Thymus (tissue), 14 donors: ENCODE measurements around the gene ARV1. TPM values are rescaled to one million over a fixed set of nuclear protein-coding genes. Genes with fewer than 3 reads are reported as not detected.
A peak's percentile ranks its signal among the peaks of the same experiment; 100 is the strongest.

ENCODE experiments used
- DNase-seq, 9 donors: peaks; one replicate each; pipeline ENCODE4 v3.0.0-alpha.2; 2013; ENCODE audit warnings: low spot score in 9 of 9, low read depth in 6 of 9, missing footprints in 1 of 9
- H3K27ac ChIP-seq, 2 donors: one replicate each; pipeline ENCODE4 v1.5.1; 2013; ENCODE audit warnings: control low read depth in 1 of 2, low read depth in 1 of 2, low read length in 1 of 2, mild to moderate bottlenecking in 1 of 2, moderate library complexity in 1 of 2
- H3K27me3 ChIP-seq, 2 donors: one replicate each; pipeline ENCODE4 v1.5.1; 2013; ENCODE audit warnings: low read length in 1 of 2; ENCODE audit not compliant: control insufficient read depth in 2 of 2, insufficient read depth in 1 of 2
- H3K36me3 ChIP-seq, 2 donors: one replicate each; pipeline ENCODE4 v1.5.1; 2013; ENCODE audit warnings: low read length in 1 of 2, mild to moderate bottlenecking in 1 of 2, moderate library complexity in 1 of 2; ENCODE audit not compliant: control insufficient read depth in 2 of 2, insufficient read depth in 2 of 2
- H3K4me1 ChIP-seq, 2 donors: one replicate each; pipeline ENCODE4 v1.5.1; 2013; ENCODE audit warnings: low read length in 2 of 2; ENCODE audit not compliant: control insufficient read depth in 2 of 2, insufficient read depth in 2 of 2
- H3K4me3 ChIP-seq, 2 donors: one replicate each; pipeline ENCODE4 v1.5.1; 2013; ENCODE audit warnings: low read length in 2 of 2, control low read depth in 1 of 2, mild to moderate bottlenecking in 1 of 2
- H3K9me3 ChIP-seq, 2 donors: one replicate each; pipeline ENCODE4 v1.5.1; 2013; ENCODE audit warnings: low read length in 1 of 2, mild to moderate bottlenecking in 1 of 2; ENCODE audit not compliant: control insufficient read depth in 2 of 2, insufficient read depth in 1 of 2
- WGBS: extraction: QIAGEN DNeasy Blood & Tissue Kit; methylation state at CpG from one replicate; pipeline ENCODE4 v1.1.7; 2013; 5-methylcytosine and 5-hydroxymethylcytosine counted together
- long read RNA-seq, 10 donors: transcript quantifications; one replicate each; lab custom pipeline, GENCODE V29; 2026
- polyA plus RNA-seq: library from polyadenylated mRNA; stranded (reverse); fragments of 200-250 nt; gene quantifications from one replicate; pipeline ENCODE4 v1.2.3, GENCODE V29; 2013
- total RNA-seq: library from RNA; stranded (reverse); fragments of 120-200 nt; gene quantifications from one replicate; pipeline ENCODE4 v1.2.4, GENCODE V29; 2013
- donor health status: healthy.

Gene ARV1
- total RNA-seq (21.7 TPM), polyA plus RNA-seq (32.4 TPM)
- long read RNA-seq, donor 1, partial matches to known transcripts: 0 of 1 reads
- long read RNA-seq, donor 1, other reads (novel, unspliced or antisense): 0 of 1 reads
- long read RNA-seq, donor 2, transcript ARV1-201 (6 exons, 1,335 nt): major isoform, 19 of 20 reads
- long read RNA-seq, donor 2, partial matches to known transcripts: 0 of 20 reads
- long read RNA-seq, donor 2, other reads (novel, unspliced or antisense): 0 of 20 reads
- long read RNA-seq, donor 3, transcript ARV1-201 (6 exons, 1,335 nt): major isoform, 12 of 12 reads
- long read RNA-seq, donor 3, partial matches to known transcripts: 0 of 12 reads
- long read RNA-seq, donor 3, other reads (novel, unspliced or antisense): 0 of 12 reads
- long read RNA-seq, donor 4, partial matches to known transcripts: 0 of 2 reads
- long read RNA-seq, donor 4, other reads (novel, unspliced or antisense): 0 of 2 reads
- long read RNA-seq, donor 5, transcript ARV1-201 (6 exons, 1,335 nt): major isoform, 14 of 20 reads
- long read RNA-seq, donor 5, partial matches to known transcripts: 6 of 20 reads
- long read RNA-seq, donor 5, other reads (novel, unspliced or antisense): 0 of 20 reads
- long read RNA-seq, donor 6, transcript ARV1-201 (6 exons, 1,335 nt): major isoform, 8 of 8 reads
- long read RNA-seq, donor 6, partial matches to known transcripts: 0 of 8 reads
- long read RNA-seq, donor 6, other reads (novel, unspliced or antisense): 0 of 8 reads
- long read RNA-seq, donor 7, transcript ARV1-201 (6 exons, 1,335 nt): major isoform, 7 of 16 reads
- long read RNA-seq, donor 7, partial matches to known transcripts: 0 of 16 reads
- long read RNA-seq, donor 7, other reads (novel, unspliced or antisense): 9 of 16 reads
- long read RNA-seq, donor 8, partial matches to known transcripts: 0 of 3 reads
- long read RNA-seq, donor 8, other reads (novel, unspliced or antisense): 0 of 3 reads
- long read RNA-seq, donor 9, transcript ARV1-201 (6 exons, 1,335 nt): major isoform, 6 of 6 reads
- long read RNA-seq, donor 9, partial matches to known transcripts: 0 of 6 reads
- long read RNA-seq, donor 9, other reads (novel, unspliced or antisense): 0 of 6 reads
- long read RNA-seq, donor 10, partial matches to known transcripts: 0 of 3 reads
- long read RNA-seq, donor 10, other reads (novel, unspliced or antisense): 0 of 3 reads

DNA sequence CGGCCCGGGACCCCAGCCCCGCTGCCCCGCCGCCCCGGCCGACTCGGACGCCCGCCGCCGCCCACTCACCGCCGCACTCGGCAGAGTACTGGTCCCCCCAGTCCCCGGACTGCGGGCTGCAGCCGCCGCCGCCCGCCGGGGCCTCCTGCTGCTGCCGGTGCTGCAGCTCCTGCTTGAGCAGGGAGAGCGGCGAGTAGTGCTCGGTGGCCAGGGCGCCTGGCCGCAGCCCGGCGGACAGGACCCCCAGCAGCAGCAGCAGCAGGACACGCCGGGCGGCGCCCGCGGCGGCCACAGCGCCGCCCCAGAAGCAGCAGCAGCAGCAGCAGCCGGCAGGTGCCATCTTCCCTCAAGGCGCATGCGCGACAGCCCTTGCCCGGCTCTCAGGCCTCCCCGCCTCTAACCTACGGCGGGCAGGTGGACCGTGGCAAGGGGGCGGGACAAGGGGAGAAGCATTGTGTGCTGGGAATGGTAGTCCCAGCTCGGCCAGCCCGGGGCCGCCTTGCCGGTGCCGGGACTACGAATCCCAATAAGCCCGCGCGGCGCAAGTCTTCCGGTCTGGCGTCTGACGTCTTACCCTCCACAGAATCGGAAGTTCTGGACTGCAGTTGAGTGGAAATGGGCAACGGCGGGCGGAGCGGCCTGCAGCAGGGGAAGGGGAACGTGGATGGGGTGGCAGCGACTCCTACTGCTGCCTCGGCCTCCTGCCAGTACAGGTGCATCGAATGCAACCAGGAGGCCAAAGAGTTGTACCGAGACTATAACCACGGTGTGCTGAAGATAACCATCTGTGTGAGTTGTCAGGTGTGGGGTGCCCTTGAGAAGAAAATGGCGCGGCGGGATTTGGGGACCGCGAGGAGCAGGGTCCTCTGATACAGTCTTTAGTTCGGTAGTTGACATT, at the start of gene ARV1, which contains the start of gene TTC13:
TSS of gene ARV1 (plus strand) at position 604 of the 898 bp plus-strand sequence. CDS start at position 616, 12 bp downstream.
TSS of gene TTC13 (minus strand) at position 371 of the 898 bp plus-strand sequence. CDS start at position 340, 31 bp downstream.
- Histone ChIP-seq H3K27ac (peak within 1 kb of the TSS; percentile 82), H3K36me3 (peaks cover 9 to 27% of the 10 kb centered on the region in 2 donors), H3K4me3 (peak within 1 kb of the TSS; percentile 88 to 94), H3K4me1 (peaks cover 26 to 36% of the 10 kb centered on the region in 2 donors), H3K9me3 (no peaks in the 10 kb centered on the region), H3K27me3 (no peaks in the 10 kb centered on the region)
- under 1% methylated on average over 79 of the region's 79 CpGs for whole genome bisulfite sequencing
- peak; percentile 83 to 98 (median 94) for DNase-seq

DNA sequence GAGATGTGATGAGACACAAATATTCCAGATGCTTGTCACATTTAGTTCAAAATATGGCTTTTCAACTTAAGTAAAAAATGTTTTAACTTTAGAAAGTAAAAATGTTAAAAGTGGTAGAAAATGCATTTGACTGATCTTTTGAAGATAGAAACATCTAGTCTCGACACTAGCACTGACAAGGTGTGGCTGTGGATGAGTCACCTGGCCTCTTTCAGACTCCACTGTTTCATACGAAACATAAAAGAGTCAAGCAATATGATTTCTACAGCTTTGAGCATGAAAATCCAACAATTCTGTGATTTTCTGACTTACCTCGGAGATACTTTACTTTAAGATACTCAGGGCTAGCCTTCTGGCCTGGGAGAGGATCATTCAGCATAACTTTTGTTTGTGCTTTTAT, 47.9 kb upstream of the ARV1 start:
- H3K36me3 ChIP-seq: peaks cover 15 to 21% of the 10 kb centered on the region in 2 donors
- no peak for DNase-seq
- H3K4me3 ChIP-seq: no peak overlapping the region
- 96% methylated on average over 3 of the region's 3 CpGs for WGBS
- no peaks in the 10 kb centered on the region for H3K4me1 ChIP-seq
- no peak overlapping the region for H3K27ac ChIP-seq
- no peaks in the 10 kb centered on the region for H3K27me3 ChIP-seq
- H3K9me3 ChIP-seq: no peaks in the 10 kb centered on the region

DNA sequence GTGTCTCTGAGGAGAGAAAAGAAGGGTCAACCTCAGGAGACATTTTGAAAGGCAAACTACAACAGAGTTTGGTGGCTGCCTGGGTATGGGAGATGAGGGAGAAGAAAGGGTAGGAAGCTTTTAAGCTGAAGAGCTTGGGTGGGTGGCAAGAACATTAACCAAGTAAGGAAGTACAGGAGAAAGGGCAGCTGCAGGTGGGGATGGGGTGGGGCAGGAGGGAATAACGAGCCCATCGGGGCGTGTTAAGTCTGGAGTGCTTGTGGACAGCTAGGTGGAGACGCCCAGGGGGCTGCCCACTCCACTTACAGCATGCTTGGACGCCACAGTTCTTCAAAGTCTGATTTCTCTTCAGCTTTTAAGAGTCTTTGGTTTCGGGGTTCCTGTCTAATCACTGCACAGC, 43.0 kb upstream of the ARV1 start:
- no peaks in the 10 kb centered on the region for H3K9me3 ChIP-seq
- H3K36me3 ChIP-seq: peaks cover 10 to 12% of the 10 kb centered on the region in 2 donors
- H3K27me3 ChIP-seq: no peaks in the 10 kb centered on the region
- H3K27ac ChIP-seq: no peak overlapping the region
- DNase-seq: no peak
- H3K4me1 ChIP-seq: no peaks in the 10 kb centered on the region
- 93% methylated on average over 6 of the region's 6 CpGs for WGBS
- no peak overlapping the region for H3K4me3 ChIP-seq

DNA sequence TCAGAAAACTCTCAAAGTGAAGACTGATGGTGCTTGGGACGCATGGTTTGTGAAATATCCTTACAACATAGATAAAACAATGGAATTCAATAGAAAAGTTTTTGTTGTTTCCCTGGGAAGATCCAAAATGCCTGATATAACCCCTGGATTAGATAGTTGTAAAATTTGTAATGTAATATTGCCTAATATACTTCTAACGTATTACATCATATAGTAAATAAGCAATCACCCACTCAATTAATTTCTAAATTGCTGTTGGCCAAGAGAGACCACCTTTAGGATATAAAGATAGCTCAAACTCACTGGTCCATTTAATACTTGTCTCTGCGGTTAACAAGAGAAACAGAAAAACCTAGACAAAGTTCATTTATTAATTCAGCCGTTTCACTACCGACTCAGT, 42.4 kb upstream of the ARV1 start:
- whole genome bisulfite sequencing: 78% methylated on average over 5 of the region's 5 CpGs
- Histone ChIP-seq H3K27me3 (no peaks in the 10 kb centered on the region), H3K36me3 (peaks cover 7 to 8% of the 10 kb centered on the region in 2 donors), H3K9me3 (no peaks in the 10 kb centered on the region), H3K4me3 (no peak overlapping the region), H3K4me1 (no peaks in the 10 kb centered on the region), H3K27ac (no peak overlapping the region)
- no peak for DNase-seq

DNA sequence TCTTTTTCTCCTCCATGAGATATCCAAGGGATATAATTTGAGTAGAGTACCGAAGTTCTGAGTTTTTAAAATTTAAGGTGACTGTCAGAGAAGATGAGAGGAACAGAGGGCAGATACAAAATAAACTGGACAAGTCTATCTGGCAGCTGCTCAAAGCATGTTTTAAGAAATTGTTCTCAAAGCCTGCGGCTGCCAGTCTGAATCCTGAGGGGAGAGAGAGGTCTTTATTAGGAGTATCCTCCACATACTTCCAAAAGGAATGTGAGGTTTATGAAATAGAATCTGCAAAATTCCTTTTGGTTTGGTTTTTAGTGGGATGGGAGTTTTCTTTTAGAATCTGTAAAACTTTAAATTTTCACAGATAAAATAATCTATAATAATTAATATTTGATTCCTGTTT, 41.5 kb upstream of the ARV1 start:
- no peaks in the 10 kb centered on the region for H3K9me3 ChIP-seq
- no peaks in the 10 kb centered on the region for H3K4me1 ChIP-seq
- peaks cover 4 to 6% of the 10 kb centered on the region in 2 donors for H3K36me3 ChIP-seq
- no peak overlapping the region for H3K4me3 ChIP-seq
- H3K27ac ChIP-seq: no peak overlapping the region
- WGBS: 95% methylated on average over 2 of the region's 2 CpGs
- H3K27me3 ChIP-seq: no peaks in the 10 kb centered on the region
- DNase-seq: no peak

DNA sequence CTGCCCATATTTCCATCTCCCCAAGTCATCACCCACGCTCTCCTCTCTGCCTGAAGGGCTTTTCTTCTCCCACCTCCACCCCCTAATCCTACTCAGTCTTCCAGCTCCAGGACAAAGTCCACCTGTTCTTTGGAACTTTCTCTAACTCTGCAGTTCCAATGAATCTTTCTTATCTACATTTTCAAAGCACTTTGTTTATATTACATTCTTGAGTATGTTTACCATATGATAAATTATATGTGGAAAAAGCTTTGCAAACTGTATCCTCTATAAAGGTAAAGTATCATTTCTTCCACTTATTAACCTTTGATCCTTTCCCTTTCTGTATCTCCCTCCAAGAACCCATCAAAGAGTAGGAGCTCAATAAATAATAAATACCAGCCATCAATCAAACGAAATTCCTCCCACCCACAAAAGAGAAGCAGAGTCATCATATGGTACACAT, 39.9 kb upstream of the ARV1 start:
- peaks cover 6 to 10% of the 10 kb centered on the region in 2 donors for H3K36me3 ChIP-seq
- over 99% methylated on average over 2 of the region's 2 CpGs for WGBS
- H3K4me1 ChIP-seq: no peaks in the 10 kb centered on the region
- H3K9me3 ChIP-seq: no peaks in the 10 kb centered on the region
- H3K4me3 ChIP-seq: no peak overlapping the region
- H3K27ac ChIP-seq: no peak overlapping the region
- no peaks in the 10 kb centered on the region for H3K27me3 ChIP-seq
- DNase-seq: no peak

DNA sequence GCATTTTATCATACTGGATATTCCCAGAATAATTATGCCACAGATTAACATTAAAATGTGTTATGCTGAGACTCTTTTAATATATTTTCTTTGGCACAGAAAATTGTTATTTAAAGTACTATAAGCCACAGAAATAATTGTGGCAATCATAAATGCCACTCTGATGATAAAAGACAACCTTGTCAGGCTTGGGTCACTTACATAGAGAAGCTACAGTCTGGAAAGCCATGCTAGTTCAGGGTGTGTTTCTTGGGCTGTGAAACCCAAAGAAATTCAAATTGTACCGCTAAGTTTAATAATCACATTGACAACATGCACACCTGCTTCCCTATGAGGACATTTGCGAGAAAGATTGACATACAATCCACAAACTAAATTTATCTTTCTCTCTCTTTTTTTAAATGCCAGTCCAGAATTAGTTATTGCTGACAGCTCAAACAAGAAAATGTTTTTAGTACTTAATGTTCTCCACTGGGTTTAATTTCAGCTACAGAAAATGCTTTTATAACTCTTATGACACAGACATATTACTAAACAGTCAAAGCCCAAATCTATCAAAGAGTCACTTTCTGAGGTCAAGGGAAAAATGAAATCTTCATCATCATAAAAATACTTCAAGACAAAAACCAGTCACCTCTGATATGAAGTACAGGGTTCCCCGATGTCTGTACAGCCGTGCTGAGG, 38.9 kb upstream of the ARV1 start:
- 96% methylated on average over 4 of the region's 4 CpGs for WGBS
- no peak overlapping the region for H3K27ac ChIP-seq
- no peak for DNase-seq

DNA sequence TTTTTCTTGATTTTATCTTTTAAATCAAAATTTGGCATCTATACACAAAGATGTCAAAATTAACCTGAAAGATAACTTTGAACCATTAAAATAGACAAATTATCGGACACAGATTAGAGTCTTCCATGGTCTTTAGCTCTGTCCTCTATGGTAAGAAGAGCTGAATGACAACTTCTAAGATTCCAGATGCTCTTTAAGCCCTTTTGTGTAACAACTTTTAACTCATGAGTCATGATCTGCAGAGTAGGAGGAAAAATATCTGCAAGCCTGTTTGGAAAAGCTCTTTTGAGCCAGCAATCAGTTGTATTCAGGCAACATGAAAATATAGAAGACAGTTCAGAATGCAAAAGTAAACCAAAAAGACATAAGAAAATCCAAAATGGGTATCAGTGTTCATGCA, 38.0 kb upstream of the ARV1 start:
- H3K27ac ChIP-seq: no peak overlapping the region
- no peak for DNase-seq
- no peaks in the 10 kb centered on the region for H3K9me3 ChIP-seq
- H3K36me3 ChIP-seq: peaks cover 12 to 21% of the 10 kb centered on the region in 2 donors
- no peaks in the 10 kb centered on the region for H3K4me1 ChIP-seq
- H3K27me3 ChIP-seq: no peaks in the 10 kb centered on the region
- WGBS: 99% methylated on average over 1 of the region's 1 CpG
- no peak overlapping the region for H3K4me3 ChIP-seq

More for the DNA sequence above, 38.9 kb upstream of the ARV1 start:
- Histone ChIP-seq H3K27me3 (no peaks in the 10 kb centered on the region), H3K36me3 (peaks cover 6 to 12% of the 10 kb centered on the region in 2 donors), H3K4me3 (no peak overlapping the region), H3K9me3 (no peaks in the 10 kb centered on the region), H3K4me1 (no peaks in the 10 kb centered on the region)
